GM12864 (cell line): ENCODE data around the gene CTNNA2.

ENCODE experiments used
- DNase-seq: peaks from one replicate; pipeline ENCODE4 v3.0.0-alpha.2; 2011; ENCODE audit warnings: low read depth
- H3K4me3 ChIP-seq: 2 replicates; pipeline ENCODE4 v1.5.1; 2011; ENCODE audit warnings: mild to moderate bottlenecking, low read depth, low read length, control low read depth
- TF ChIP-seq, protein P1 (sequence below): IDR thresholded peaks from 2 replicates; pipeline ENCODE4 v1.5.1; 2011; ENCODE audit warnings: low read depth, mild to moderate bottlenecking, moderate library complexity, low read length, control low read depth, inconsistent platforms; ENCODE audit errors: missing control alignments

The CTNNA2 gene

DNA sequence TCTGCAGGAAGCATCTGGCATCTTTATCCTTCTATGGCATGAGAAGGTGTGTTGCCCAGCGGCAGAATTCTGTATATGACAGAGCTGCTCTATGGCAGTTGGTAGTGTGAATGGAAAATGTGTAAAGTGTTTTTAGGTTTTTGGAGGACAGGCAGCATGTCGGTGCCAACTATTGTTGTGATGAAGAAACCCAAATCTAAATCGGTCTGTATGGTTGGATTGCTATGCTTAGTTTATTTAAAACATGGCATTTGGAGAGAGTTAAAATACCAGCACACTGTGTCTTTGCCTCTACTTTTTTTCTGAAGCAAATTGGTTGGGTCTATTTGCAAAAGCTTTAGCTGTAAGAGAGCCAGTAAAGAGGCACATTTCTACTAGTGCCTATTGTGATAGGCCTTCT is 136.7 kb downstream of the CTNNA2 start:
- TF ChIP-seq, protein P1, sequence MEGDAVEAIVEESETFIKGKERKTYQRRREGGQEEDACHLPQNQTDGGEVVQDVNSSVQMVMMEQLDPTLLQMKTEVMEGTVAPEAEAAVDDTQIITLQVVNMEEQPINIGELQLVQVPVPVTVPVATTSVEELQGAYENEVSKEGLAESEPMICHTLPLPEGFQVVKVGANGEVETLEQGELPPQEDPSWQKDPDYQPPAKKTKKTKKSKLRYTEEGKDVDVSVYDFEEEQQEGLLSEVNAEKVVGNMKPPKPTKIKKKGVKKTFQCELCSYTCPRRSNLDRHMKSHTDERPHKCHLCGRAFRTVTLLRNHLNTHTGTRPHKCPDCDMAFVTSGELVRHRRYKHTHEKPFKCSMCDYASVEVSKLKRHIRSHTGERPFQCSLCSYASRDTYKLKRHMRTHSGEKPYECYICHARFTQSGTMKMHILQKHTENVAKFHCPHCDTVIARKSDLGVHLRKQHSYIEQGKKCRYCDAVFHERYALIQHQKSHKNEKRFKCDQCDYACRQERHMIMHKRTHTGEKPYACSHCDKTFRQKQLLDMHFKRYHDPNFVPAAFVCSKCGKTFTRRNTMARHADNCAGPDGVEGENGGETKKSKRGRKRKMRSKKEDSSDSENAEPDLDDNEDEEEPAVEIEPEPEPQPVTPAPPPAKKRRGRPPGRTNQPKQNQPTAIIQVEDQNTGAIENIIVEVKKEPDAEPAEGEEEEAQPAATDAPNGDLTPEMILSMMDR, result no peak
- no peak overlapping the region for H3K4me3 ChIP-seq
- DNase-seq, result no peak

DNA sequence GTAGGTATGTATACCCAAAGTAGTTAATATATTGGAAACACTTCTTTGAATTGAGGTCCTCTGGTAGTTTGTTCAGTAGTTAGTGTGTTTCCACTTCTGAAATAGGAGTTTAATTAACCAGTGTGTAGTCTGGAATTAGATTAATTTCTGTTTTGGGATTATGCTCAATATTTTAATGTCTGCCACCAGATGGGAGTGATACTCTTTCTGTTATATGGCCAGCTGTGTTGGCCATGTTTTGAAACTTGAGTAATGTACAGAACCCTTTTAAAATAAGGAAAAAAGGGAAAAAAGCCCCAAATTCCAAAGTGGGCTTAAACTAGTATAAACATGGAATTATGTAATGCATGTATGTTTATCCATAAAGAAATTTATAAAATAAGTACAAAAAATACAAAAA is 147.7 kb downstream of the CTNNA2 start:
- no peak overlapping the region for H3K4me3 ChIP-seq
- TF ChIP-seq, protein P1, result no peak
- no peak for DNase-seq

DNA sequence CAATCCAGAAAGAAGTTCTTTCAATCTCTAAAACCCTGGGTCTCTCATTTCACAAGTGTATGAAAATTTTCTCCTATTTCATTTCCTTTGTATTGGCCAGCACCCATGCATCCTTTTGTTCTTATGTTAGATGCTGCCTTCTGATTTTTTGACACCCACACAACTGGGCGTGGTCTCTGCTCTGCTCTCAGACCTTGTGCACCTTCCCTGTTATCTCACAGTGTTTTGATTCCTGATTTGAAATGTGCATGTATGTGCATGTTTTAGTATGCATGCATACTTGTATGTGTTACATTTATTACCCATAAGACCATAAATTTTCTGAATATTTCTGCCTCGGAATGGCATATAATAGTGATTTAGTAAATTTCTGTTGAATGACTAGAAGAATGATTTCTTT is 152.2 kb downstream of the CTNNA2 start:
- no peak overlapping the region for H3K4me3 ChIP-seq
- DNase-seq, result no peak
- TF ChIP-seq, protein P1, result no peak

DNA sequence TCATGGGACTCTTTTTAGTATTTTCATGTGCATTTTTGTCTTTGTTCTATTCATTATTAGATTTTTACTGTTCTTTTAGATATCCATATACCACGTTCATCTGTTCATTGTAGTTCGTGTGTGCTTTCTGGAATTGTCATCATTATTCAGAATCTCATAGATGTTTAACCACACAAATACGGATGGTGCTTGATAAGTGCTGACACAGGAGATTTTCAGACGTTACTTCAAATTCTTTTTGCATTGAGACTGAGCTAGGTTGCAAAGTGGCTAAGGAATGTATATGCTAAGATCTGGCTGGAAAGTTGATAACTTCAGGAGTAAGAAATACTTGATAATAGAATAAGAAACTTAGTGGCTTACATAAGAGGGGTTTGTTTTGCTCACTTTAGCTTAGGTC is 153.6 kb downstream of the CTNNA2 start:
- TF ChIP-seq, protein P1, result no peak
- H3K4me3 ChIP-seq, result no peak overlapping the region
- DNase-seq, result no peak

DNA sequence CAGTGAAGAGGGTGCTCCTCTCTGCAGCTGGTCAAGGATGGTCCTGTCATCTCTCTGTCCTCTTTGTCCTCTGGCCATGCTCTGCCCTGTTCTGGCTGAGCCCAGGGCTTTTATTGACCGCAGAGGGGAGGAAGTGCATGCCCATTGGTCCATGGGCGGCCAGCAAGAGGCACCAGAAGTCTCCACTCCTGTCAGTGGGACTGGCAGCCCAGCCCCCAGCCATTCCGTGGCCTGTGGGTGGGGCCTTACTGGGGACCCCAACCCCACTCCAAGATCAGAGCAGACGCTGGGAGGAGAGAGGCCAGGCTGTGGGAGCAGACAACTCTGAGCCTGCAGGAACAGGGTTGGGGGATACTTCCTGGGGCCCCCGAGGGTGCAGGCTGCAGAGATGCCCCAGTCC is 156.9 kb downstream of the CTNNA2 start:
- no peak overlapping the region for H3K4me3 ChIP-seq
- TF ChIP-seq, protein P1, result no peak
- no peak for DNase-seq

DNA sequence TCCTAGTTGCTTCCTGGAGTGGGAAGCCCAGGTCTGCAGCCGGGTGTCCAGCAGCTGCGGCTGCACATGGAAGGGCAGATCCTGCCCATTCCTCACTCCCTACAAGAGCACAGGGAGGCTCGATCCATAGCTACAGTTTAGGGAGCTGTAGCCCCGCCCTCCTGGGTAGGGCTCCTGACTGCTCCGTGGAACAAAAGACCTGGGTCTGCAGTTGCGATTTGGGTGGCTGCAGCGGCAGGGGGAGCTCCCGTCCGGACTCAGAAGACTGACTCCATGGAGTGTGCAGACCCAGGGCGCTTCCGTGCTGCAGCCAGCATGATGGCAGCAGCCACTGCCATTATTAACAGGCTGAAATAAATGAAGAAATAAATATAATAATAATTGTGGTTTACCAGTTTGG is 157.3 kb downstream of the CTNNA2 start:
- TF ChIP-seq, protein P1, result no peak
- DNase-seq, result no peak
- H3K4me3 ChIP-seq, result no peak overlapping the region

DNA sequence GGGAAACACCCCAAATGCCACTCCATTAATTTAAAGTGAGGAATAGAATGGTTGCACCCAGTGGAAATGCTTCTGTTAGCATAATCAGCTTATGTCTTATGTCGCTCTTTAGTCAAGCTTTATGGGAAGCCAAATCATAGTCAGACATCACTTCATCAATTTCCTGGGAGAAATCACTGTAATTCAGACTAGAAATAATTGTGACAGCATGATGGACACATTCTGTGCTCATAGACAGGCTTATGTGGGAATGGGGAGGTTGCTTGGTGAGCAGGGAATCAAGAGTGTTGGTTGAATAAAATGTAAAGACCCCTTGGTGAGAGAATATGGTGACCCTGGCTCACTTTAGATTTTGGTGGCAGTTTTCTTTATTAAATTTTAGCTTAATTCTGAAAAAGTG is 174.0 kb downstream of the CTNNA2 start:
- H3K4me3 ChIP-seq, result no peak overlapping the region
- TF ChIP-seq, protein P1, result no peak
- no peak for DNase-seq
